ENCODE data around the gene VAPA. TPM values are rescaled to one million over a fixed set of nuclear protein-coding genes. Genes with fewer than 3 reads are reported as not detected.

Gene VAPA
- polyA plus RNA-seq (ENCODE audit: insufficient read depth in 1 of 5, insufficient read length in 5 of 5, low replicate concordance in 1 of 5), result 100 to 1,000 TPM; 177 to 231 (median 213) TPM
- long read RNA-seq, donor 1, full-length matches to known transcripts, result 99 of 118 reads
- long read RNA-seq, donor 1, partial matches to known transcripts, result 12 of 118 reads
- long read RNA-seq, donor 1, other reads (novel, unspliced or antisense), result 7 of 118 reads
- long read RNA-seq, donor 2, full-length matches to known transcripts, result 44 of 44 reads
- long read RNA-seq, donor 2, partial matches to known transcripts, result 0 of 44 reads
- long read RNA-seq, donor 2, other reads (novel, unspliced or antisense), result 0 of 44 reads
- long read RNA-seq, donor 3, full-length matches to known transcripts, result 60 of 60 reads
- long read RNA-seq, donor 3, partial matches to known transcripts, result 0 of 60 reads
- long read RNA-seq, donor 3, other reads (novel, unspliced or antisense), result 0 of 60 reads
- long read RNA-seq, donor 4, full-length matches to known transcripts, result 51 of 56 reads
- long read RNA-seq, donor 4, partial matches to known transcripts, result 5 of 56 reads
- long read RNA-seq, donor 4, other reads (novel, unspliced or antisense), result 0 of 56 reads
- long read RNA-seq, donor 5, full-length matches to known transcripts, result 87 of 93 reads
- long read RNA-seq, donor 5, partial matches to known transcripts, result 6 of 93 reads
- long read RNA-seq, donor 5, other reads (novel, unspliced or antisense), result 0 of 93 reads
- long read RNA-seq, donor 6, full-length matches to known transcripts, result 90 of 98 reads
- long read RNA-seq, donor 6, partial matches to known transcripts, result 0 of 98 reads
- long read RNA-seq, donor 6, other reads (novel, unspliced or antisense), result 8 of 98 reads
- long read RNA-seq, donor 7, full-length matches to known transcripts, result 66 of 72 reads
- long read RNA-seq, donor 7, partial matches to known transcripts, result 0 of 72 reads
- long read RNA-seq, donor 7, other reads (novel, unspliced or antisense), result 6 of 72 reads
- long read RNA-seq, donor 8, full-length matches to known transcripts, result 27 of 27 reads
- long read RNA-seq, donor 8, partial matches to known transcripts, result 0 of 27 reads
- long read RNA-seq, donor 8, other reads (novel, unspliced or antisense), result 0 of 27 reads

GRCh38 chr18:9913526-9914333, at the start of gene VAPA:
Gene VAPA (plus strand): TSS chr18:9914016. CDS start chr18:9914257, 241 bp downstream.
- peak; percentile 99 for DNase-seq

- no peak for DNase-seq
Measured at GRCh38 chr18:9865764-9866490, 47.9 kb upstream of the VAPA start.

GRCh38 chr18:9866627-9867026, 47.2 kb upstream of the VAPA start:
- DNase-seq, result no peak

GRCh38 chr18:9867071-9867594, 46.7 kb upstream of the VAPA start:
- no peak for DNase-seq

GRCh38 chr18:9868857-9869714, 44.7 kb upstream of the VAPA start:
- DNase-seq, result no peak

GRCh38 chr18:9869715-9870430, 43.9 kb upstream of the VAPA start:
- DNase-seq, result no peak

- DNase-seq, result no peak
Measured at GRCh38 chr18:9870431-9871008, 43.3 kb upstream of the VAPA start.

- DNase-seq, result no peak
Measured at GRCh38 chr18:9871244-9871746, 42.5 kb upstream of the VAPA start.

- DNase-seq, result no peak
Measured at GRCh38 chr18:9872823-9873222, 41.0 kb upstream of the VAPA start.

GRCh38 chr18:9874728-9875127, 39.1 kb upstream of the VAPA start:
- no peak for DNase-seq

- DNase-seq, result no peak
Measured at GRCh38 chr18:9876212-9876866, 37.5 kb upstream of the VAPA start.

- peak; percentile 49 to 67 for DNase-seq
Measured at GRCh38 chr18:9876867-9877654, 36.8 kb upstream of the VAPA start.

- no peak for DNase-seq
Measured at GRCh38 chr18:9877655-9878014, 36.2 kb upstream of the VAPA start.

- no peak for DNase-seq
Measured at GRCh38 chr18:9878095-9878494, 35.7 kb upstream of the VAPA start.

GRCh38 chr18:9878783-9879242, 35.0 kb upstream of the VAPA start:
- no peak for DNase-seq

- DNase-seq, result no peak
Measured at GRCh38 chr18:9884090-9884489, 29.7 kb upstream of the VAPA start.
